Nephron progenitor cell (in vitro differentiated cells): ENCODE measurements around the gene SPDEF.

ENCODE experiments used
- DNase-seq: peaks from one replicate; pipeline ENCODE4 v3.0.0; 2021
- H3K27ac Mint-ChIP-seq: 2 replicates; pipeline ENCODE4 v1.8.0; 2021; ENCODE audit warnings: mild to moderate bottlenecking, moderate library complexity, mixed read lengths
- H3K27me3 Mint-ChIP-seq: 2 replicates; pipeline ENCODE4 v1.8.0; 2021; ENCODE audit warnings: mild to moderate bottlenecking, low read depth, mixed read lengths; ENCODE audit not compliant: poor library complexity
- H3K36me3 Mint-ChIP-seq: 2 replicates; pipeline ENCODE4 v1.8.0; 2021; ENCODE audit warnings: low read depth, mixed read lengths
- H3K4me1 Mint-ChIP-seq: 2 replicates; pipeline ENCODE4 v1.8.0; 2021; ENCODE audit warnings: mixed read lengths
- H3K4me3 Mint-ChIP-seq: 2 replicates; pipeline ENCODE4 v1.8.0; 2021; ENCODE audit warnings: mild to moderate bottlenecking, moderate library complexity, mixed read lengths
- H3K9me3 Mint-ChIP-seq: 2 replicates; pipeline ENCODE4 v1.8.0; 2021; ENCODE audit warnings: mild to moderate bottlenecking, moderate library complexity, mixed read lengths
- TF ChIP-seq, protein P1 (sequence below): fragments of 200-600 bp; sonication (generic); IDR thresholded peaks from 2 replicates; pipeline ENCODE4 v1.5.0; 2021; ENCODE audit warnings: antibody characterized with exemption

SPDEF gene

DNA sequence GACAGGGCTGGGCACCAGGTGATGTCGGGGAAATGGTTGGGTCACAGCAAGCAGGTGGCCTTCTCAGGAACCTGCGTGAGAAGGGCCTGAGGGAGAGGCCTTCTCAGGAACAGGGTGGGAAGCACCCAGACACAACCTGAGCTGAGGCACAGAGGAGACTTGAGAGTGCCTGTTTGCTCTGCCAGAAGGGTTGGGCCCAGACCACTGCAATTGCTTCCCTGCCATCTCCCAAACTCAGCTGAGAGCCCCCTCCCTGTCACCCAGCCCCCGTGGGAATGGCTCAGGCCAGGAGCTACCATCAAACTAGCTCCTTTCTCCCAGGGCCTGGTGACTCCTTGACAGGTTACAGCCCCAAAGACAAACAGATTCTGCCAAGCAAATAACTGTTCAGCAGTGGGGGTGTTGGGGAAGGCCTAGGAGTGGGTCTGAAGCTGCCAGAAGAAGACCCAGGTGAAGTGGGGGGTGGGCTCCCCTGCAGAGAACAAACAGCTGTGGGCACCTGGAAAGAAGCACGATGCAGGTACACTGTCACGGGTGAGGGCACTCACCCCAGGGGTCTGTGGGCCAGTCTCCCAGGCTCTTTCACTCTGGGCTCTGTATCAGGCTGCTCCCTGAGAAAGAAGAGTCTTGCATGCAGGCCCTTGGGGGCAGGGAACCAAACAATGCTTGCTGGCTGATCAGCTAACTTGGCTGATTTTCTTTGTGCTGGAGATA lies 30.4 kb upstream of the SPDEF start:
- H3K36me3 Mint-ChIP-seq, result no peaks in the 10 kb centered on the region
- H3K27ac Mint-ChIP-seq, result peak overlapping the region; percentile 54
- peaks cover 75% of the 10 kb centered on the region for H3K4me1 Mint-ChIP-seq
- H3K27me3 Mint-ChIP-seq, result peaks cover 2% of the 10 kb centered on the region
- DNase-seq, result no peak
- TF ChIP-seq, protein P1, sequence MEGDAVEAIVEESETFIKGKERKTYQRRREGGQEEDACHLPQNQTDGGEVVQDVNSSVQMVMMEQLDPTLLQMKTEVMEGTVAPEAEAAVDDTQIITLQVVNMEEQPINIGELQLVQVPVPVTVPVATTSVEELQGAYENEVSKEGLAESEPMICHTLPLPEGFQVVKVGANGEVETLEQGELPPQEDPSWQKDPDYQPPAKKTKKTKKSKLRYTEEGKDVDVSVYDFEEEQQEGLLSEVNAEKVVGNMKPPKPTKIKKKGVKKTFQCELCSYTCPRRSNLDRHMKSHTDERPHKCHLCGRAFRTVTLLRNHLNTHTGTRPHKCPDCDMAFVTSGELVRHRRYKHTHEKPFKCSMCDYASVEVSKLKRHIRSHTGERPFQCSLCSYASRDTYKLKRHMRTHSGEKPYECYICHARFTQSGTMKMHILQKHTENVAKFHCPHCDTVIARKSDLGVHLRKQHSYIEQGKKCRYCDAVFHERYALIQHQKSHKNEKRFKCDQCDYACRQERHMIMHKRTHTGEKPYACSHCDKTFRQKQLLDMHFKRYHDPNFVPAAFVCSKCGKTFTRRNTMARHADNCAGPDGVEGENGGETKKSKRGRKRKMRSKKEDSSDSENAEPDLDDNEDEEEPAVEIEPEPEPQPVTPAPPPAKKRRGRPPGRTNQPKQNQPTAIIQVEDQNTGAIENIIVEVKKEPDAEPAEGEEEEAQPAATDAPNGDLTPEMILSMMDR, result no peak
- H3K4me3 Mint-ChIP-seq, result no peak overlapping the region
- H3K9me3 Mint-ChIP-seq, result no peaks in the 10 kb centered on the region

DNA sequence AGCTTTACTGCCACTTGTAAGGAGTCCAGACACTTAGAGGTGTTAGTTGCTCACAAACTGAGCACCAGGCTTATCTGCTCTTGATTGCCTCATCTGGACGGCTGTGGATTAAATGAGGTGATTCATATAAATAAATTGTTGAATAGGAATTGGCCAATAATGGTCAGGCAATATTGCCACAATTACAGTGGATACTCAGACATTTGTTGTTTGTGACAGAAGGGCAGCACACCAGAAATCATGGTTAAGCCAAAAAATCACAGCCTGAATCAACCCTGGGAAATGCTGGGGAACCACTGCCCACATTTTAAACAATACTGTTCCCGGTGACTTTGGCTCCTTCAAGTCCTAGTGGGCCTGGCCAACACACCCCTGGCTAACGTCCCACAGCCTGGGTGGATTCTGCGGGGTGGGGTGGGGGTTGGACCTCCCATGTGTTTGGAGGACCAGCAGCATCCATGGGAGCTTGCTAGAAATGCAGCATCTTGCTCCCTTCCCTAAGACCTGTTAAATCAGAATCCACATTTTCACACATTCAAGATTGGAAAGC lies 29.5 kb upstream of the SPDEF start:
- Mint-ChIP-seq H3K27ac (no peak overlapping the region), H3K4me1 (peaks cover 77% of the 10 kb centered on the region), H3K27me3 (peaks cover 2% of the 10 kb centered on the region), H3K36me3 (no peaks in the 10 kb centered on the region), H3K4me3 (no peak overlapping the region), H3K9me3 (no peaks in the 10 kb centered on the region)
- no peak for DNase-seq
- TF ChIP-seq, protein P1, result no peak

DNA sequence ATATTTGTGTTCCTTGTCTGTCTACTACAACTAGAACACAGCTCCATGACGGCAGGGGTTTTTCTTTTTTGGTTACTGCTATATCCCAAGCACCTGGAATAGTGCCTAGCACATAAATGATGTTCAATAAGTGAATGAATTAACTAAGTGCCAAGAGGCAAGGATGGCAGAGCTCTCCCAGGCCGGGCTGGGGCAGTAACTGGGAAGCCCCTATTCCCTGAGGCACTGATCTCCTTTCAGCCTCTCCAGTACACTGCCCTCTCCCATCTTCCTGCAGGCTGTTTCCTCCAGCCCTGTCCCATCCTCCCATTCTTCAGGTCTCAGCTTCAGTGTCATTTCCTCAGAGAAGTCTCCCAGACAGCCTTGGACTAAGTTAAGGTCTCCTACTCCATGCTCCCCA lies 29.0 kb upstream of the SPDEF start:
- TF ChIP-seq, protein P1, result no peak
- DNase-seq, result no peak
- Mint-ChIP-seq H3K9me3 (no peaks in the 10 kb centered on the region), H3K4me3 (no peak overlapping the region), H3K4me1 (peaks cover 75% of the 10 kb centered on the region), H3K36me3 (no peaks in the 10 kb centered on the region), H3K27ac (no peak overlapping the region), H3K27me3 (peaks cover 2% of the 10 kb centered on the region)

DNA sequence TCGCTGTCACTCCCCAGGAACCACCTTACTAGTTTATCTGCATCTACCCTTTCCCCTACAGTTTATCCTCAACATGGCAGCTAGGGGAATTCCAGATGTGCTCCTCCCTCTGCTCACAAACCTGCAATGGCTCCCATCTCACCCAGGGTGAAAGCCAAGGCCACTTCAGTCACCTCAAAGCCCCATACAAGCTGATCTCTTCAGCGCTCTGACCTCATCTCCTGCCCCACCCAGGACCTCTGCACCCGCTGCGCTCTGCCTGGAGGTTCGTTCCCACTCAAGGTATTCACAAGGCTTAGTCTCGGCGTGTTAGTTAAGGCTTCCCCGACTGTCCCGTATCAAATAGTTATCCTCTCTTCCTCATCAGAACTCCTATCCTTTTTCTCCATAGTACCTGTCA lies 28.6 kb upstream of the SPDEF start:
- Mint-ChIP-seq H3K27me3 (peaks cover 2% of the 10 kb centered on the region), H3K27ac (no peak overlapping the region), H3K9me3 (no peaks in the 10 kb centered on the region), H3K36me3 (no peaks in the 10 kb centered on the region), H3K4me1 (peaks cover 71% of the 10 kb centered on the region), H3K4me3 (no peak overlapping the region)
- no peak for DNase-seq
- TF ChIP-seq, protein P1, result no peak

DNA sequence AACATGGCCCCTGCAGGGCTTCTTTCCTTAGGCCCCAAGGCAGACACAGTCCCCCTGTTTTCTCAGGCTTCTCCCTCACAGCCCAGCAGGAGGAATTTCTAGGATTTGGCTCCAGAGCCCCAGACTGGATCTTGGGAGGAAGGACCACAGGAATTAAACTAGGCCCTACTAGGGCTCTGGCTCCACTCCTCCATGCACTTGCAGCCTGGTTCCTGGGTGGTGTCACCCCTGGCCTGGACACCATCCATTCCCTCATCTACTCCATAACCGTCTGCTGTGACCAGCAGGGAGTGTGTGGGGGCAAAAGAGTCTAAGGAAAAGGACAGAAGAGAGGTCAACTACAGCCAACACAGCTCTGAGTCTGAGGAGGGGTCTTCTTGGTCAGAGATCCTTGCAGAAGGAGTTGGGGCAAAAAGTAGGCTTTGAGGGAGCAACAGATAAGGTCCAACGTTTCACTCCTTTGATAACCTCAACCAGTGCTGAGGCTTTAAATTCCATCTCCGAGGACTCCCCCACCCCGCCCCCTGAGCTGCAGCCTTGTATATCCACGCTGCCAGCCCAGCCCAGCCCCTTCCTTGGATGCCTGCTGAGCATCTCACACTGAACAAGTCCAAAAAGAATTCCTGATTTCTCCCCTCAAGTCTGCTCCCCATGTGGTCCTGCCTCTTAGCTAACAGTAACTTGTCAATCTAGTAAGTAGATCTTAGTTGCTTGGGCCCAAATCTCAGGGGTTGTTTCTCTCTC lies 27.9 kb upstream of the SPDEF start:
- no peak for DNase-seq
- peaks cover 69% of the 10 kb centered on the region for H3K4me1 Mint-ChIP-seq
- TF ChIP-seq, protein P1, result no peak
- H3K27ac Mint-ChIP-seq, result no peak overlapping the region
- no peaks in the 10 kb centered on the region for H3K36me3 Mint-ChIP-seq
- H3K9me3 Mint-ChIP-seq, result no peaks in the 10 kb centered on the region
- peaks cover 2% of the 10 kb centered on the region for H3K27me3 Mint-ChIP-seq
- no peak overlapping the region for H3K4me3 Mint-ChIP-seq
